ENCODE data around the gene ZNF69. TPM values are rescaled to one million over a fixed set of nuclear protein-coding genes. Genes with fewer than 3 reads are reported as not detected.

Gene ZNF69
- total and polyA plus RNA-seq, 2 of the 13 experiments (the other 11 are each of a cell fraction or from before 2014, with no cell fraction given): 9.6 to 21.0 TPM

DNA sequence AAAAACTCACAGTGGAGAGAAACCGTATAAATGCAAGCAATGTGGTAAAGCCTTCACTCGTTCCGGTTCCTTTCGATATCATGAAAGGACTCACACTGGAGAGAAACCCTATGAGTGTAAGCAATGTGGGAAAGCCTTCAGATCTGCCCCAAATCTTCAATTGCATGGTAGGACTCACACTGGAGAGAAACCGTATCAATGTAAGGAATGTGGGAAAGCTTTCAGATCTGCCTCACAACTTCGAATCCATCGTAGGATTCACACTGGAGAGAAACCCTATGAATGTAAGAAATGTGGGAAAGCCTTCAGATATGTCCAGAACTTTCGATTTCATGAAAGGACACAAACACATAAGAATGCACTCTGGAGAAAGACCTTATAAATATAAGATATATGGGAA, 19.4 kb upstream of the ZNF69 start:
- no peak for DNase-seq (ENCODE audit: low spot score)
- BruUV-seq (replicated peaks): no TSS peak
- Histone ChIP-seq H3K4me2 (ENCODE audit: low read depth, low read length) (no peak overlapping the region), H3K27ac (ENCODE audit: extremely low read length, insufficient read depth, low read length) (peak overlapping the region; percentile 43), H3K9ac (ENCODE audit: insufficient read depth, low read depth, low read length) (no peak overlapping the region), H2AFZ (ENCODE audit: low read length) (no peak overlapping the region), H4K20me1 (ENCODE audit: insufficient read depth, low read length) (no peaks in the 10 kb centered on the region), H3K4me3 (replicated peaks in 1 of 3; ENCODE audit: insufficient read depth in 1 of 3, low read depth in 2 of 3, low read length in 3 of 3) (no peak overlapping the region), H3K9me3 (ENCODE audit: low read length) (no peaks in the 10 kb centered on the region), H3K79me2 (ENCODE audit: insufficient read depth, low read length) (no peaks in the 10 kb centered on the region), H3K36me3 (replicated peaks in 1 of 2; ENCODE audit: control insufficient read depth in 1 of 2, insufficient read depth in 2 of 2, low read length in 2 of 2) (peaks cover 0 to 9% of the 10 kb centered on the region in 2 experiments; a peak in 3 of 5 replicates), H3K4me1 (ENCODE audit: insufficient read depth, low read length) (peaks cover 28% of the 10 kb centered on the region), H3K27me3 (ENCODE audit: control insufficient read depth in 1 of 2, insufficient read depth in 2 of 2, low read length in 2 of 2) (no peaks in the 10 kb centered on the region)
- intact Hi-C loops (cut with micrococcal nuclease; ENCODE audit: unreplicated experiment): no loop called here
- no peak for FAIRE-seq
- ATAC-seq: no peak
- POLR2A ChIA-PET: no interaction called here
- WGBS (ENCODE audit: low lambda C conversion rate): 82% methylated on average over 8 of the region's 8 CpGs
- in situ Hi-C loops (cut with HindIII; ENCODE audit: extremely low pct_ligation_motif_present, low pct_unique_long_range_greater_than_20kb): no loop called here
- CTCF ChIA-PET (ENCODE audit: low intra/inter-chr PET ratio, low total read pairs): no interaction called here
- TF ChIP-seq, protein P1, sequence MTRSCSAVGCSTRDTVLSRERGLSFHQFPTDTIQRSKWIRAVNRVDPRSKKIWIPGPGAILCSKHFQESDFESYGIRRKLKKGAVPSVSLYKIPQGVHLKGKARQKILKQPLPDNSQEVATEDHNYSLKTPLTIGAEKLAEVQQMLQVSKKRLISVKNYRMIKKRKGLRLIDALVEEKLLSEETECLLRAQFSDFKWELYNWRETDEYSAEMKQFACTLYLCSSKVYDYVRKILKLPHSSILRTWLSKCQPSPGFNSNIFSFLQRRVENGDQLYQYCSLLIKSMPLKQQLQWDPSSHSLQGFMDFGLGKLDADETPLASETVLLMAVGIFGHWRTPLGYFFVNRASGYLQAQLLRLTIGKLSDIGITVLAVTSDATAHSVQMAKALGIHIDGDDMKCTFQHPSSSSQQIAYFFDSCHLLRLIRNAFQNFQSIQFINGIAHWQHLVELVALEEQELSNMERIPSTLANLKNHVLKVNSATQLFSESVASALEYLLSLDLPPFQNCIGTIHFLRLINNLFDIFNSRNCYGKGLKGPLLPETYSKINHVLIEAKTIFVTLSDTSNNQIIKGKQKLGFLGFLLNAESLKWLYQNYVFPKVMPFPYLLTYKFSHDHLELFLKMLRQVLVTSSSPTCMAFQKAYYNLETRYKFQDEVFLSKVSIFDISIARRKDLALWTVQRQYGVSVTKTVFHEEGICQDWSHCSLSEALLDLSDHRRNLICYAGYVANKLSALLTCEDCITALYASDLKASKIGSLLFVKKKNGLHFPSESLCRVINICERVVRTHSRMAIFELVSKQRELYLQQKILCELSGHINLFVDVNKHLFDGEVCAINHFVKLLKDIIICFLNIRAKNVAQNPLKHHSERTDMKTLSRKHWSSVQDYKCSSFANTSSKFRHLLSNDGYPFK (CRISPR knock-in tag; IDR thresholded peaks at IDR 0.05; ENCODE audit: borderline replicate concordance): no peak
- no peak for TF ChIP-seq TCF7 (IDR thresholded peaks at IDR 0.05; ENCODE audit: low read depth)
- no peak for TF ChIP-seq BCL3 (CRISPR knock-in tag; IDR thresholded peaks at IDR 0.05)
- TF ChIP-seq, protein P2, sequence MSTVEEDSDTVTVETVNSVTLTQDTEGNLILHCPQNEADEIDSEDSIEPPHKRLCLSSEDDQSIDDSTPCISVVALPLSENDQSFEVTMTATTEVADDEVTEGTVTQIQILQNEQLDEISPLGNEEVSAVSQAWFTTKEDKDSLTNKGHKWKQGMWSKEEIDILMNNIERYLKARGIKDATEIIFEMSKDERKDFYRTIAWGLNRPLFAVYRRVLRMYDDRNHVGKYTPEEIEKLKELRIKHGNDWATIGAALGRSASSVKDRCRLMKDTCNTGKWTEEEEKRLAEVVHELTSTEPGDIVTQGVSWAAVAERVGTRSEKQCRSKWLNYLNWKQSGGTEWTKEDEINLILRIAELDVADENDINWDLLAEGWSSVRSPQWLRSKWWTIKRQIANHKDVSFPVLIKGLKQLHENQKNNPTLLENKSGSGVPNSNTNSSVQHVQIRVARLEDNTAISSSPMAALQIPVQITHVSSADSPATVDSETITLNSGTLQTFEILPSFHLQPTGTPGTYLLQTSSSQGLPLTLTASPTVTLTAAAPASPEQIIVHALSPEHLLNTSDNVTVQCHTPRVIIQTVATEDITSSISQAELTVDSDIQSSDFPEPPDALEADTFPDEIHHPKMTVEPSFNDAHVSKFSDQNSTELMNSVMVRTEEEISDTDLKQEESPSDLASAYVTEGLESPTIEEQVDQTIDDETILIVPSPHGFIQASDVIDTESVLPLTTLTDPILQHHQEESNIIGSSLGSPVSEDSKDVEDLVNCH (CRISPR knock-in tag; IDR thresholded peaks at IDR 0.05): no peak
- TF ChIP-seq PBX2 (CRISPR knock-in tag; IDR thresholded peaks at IDR 0.05): no peak
- TF ChIP-seq TIGD3 (CRISPR knock-in tag; IDR thresholded peaks at IDR 0.05; ENCODE audit: borderline replicate concordance): no peak
- 0 out of 2 replicates have a peak, but pooled peaks have one; percentile 4 for TF ChIP-seq SAP130 (CRISPR knock-in tag; IDR thresholded peaks at IDR 0.05; ENCODE audit: low read depth)
- TF ChIP-seq ZNF124 (CRISPR knock-in tag; IDR thresholded peaks at IDR 0.05): no peak
- TF ChIP-seq SYNCRIP (IDR thresholded peaks at IDR 0.05; ENCODE audit: insufficient read depth, low read depth, low read length): no peak
- TF ChIP-seq TGIF2 (CRISPR knock-in tag; IDR thresholded peaks at IDR 0.05): no peak
- no peak for TF ChIP-seq DRAP1 (CRISPR knock-in tag; IDR thresholded peaks at IDR 0.05)
- TF ChIP-seq ZNF75D (CRISPR knock-in tag; IDR thresholded peaks at IDR 0.05; ENCODE audit: borderline replicate concordance): 0 out of 2 replicates have a peak, but pooled peaks have one; percentile 46
- TF ChIP-seq ZSCAN20 (CRISPR knock-in tag; IDR thresholded peaks at IDR 0.05; ENCODE audit: borderline replicate concordance): no peak
- TF ChIP-seq HNRNPLL (IDR thresholded peaks at IDR 0.05; ENCODE audit: low read depth, low read length, poor library complexity, severe bottlenecking): no peak
- no peak for TF ChIP-seq ZNF670 (CRISPR knock-in tag; IDR thresholded peaks at IDR 0.05; ENCODE audit: borderline replicate concordance)
- no peak for TF ChIP-seq ETV5 (CRISPR knock-in tag; IDR thresholded peaks at IDR 0.05; ENCODE audit: borderline replicate concordance)
